DND-41 (cell line): ENCODE results near the gene OGFR.

Experiments used
- CTCF ChIP-seq: IDR thresholded peaks from 2 replicates; pipeline ENCODE4 v1.5.1; 2012; ENCODE audit warnings: borderline replicate concordance, low read length, moderate library complexity, mild to moderate bottlenecking; ENCODE audit not compliant: poor library complexity, severe bottlenecking; ENCODE audit errors: extremely low read depth
- EZH2 ChIP-seq: IDR thresholded peaks from 3 replicates; pipeline ENCODE4 v1.6.1; 2012; ENCODE audit warnings: borderline replicate concordance, low read depth, mild to moderate bottlenecking, moderate library complexity, low read length, inconsistent platforms; ENCODE audit not compliant: severe bottlenecking

DNA sequence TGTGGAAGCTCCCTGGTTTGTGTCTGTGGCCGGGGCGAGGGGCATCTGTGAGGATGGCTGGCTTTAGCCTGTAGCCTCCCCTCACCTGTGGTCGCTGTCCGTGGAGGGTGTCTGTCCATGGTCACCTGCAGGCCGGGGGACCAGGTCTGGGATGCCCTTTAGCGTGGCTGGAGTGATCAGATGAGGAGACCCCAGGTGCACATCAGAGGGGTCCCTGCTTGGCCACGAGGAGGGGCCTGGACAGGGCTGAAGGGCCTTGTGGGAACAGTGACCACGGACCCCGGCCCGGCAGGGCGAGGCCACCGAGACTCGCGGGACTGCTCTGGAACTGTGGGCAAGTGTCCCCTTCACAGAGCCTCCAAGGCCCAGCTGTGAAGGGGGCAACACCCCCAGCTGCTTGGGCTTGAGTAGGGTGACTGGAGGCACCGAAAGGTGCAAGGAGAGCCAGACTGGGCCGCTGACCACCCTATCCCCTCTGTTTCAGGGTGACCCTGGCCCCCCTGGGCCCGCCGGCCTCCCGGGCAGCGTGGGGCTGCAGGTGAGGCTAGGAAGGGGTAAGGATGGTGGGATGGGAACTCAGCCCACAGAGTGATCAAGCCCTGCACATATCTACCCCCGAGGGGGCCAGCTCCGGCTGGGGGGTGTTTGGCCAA lies 20.8 kb downstream of the OGFR start:
- TF ChIP-seq CTCF: no peak
- no peak for TF ChIP-seq EZH2
